SH-SY5Y (cell line): ENCODE data around the gene PRKCH.

Source experiments
- GATA2 ChIP-seq: IDR thresholded peaks from 2 replicates; pipeline ENCODE4 v1.6.1; 2011; ENCODE audit warnings: mild to moderate bottlenecking, low read depth, low read length
- GATA3 ChIP-seq: IDR thresholded peaks from 2 replicates; pipeline ENCODE4 v1.6.1; 2011; ENCODE audit warnings: low read depth, mild to moderate bottlenecking, low read length, moderate library complexity

DNA sequence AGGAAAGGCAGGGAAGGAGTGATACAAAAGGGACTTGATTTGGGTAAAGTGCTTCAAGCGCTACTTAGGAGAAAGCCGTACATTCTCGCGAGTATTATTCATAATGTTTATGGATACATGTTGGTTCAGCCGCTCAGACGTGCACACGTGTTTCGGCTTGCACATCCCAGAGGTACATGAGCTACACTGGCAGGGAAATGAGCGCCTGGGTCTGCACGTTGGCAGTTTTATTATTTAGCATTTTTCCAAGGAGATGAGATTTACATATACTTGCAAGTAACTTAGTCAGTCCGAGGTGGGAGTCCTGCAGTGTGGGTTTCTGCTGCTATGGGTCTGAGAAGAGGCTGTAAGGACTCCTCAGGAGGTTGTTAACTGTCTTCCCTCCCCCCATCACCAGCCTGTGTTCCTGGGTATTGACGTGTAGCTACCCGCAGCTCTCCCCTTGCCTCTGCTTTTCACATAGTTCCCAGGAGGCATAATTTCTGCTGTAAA lies 1.5 kb downstream of the PRKCH start:
- TF ChIP-seq GATA2 (no peak), GATA3 (no peak)
